GM04504 (cell line): ENCODE results near the gene RNF26.

Experiments used
- DNase-seq: peaks from one replicate; pipeline ENCODE4 v3.0.0-alpha.2; 2012; ENCODE audit warnings: low read depth

Gene RNF26

DNA sequence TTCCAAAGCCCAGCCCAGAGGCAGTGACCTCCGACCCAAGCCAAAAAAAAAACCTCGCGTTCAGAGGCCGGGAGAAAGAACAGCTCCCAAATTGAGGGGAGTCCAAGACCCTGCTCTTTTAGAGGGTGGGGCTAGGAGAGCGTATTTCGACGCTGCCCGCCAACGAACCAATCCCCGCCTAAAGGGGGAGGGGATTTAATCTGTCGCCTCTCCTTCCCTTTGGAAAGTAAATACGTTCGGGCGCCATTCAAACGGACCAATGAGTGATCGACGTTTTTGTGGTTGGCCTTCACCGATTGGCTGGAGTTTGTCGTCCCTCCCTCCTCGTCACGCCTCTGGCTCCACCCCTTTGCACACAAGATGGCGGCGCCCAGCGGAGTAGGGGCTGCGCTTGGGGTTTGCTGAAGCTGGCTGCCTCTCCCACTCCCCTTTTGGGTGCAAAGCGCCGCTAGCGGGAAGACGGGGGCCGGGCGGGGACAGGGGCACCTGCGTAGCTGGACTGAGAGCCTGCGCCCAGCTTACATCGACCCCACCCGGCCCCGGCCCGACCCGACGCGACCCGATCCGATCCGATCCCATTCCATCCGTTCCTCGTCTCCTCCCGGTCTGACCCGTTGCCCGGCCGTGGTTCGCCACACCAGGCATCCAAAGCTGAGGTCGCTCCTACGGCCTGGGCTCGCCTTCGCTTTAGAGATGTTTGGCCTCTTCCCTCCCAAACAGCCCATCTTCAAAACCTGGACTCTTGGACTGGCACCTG lies at the start of gene RNF26:
TSS of gene RNF26 (plus strand) at position 354 of the 757 bp plus-strand sequence. CDS start 596 bp downstream, outside the sequence.
- DNase-seq, result peak; percentile 96

DNA sequence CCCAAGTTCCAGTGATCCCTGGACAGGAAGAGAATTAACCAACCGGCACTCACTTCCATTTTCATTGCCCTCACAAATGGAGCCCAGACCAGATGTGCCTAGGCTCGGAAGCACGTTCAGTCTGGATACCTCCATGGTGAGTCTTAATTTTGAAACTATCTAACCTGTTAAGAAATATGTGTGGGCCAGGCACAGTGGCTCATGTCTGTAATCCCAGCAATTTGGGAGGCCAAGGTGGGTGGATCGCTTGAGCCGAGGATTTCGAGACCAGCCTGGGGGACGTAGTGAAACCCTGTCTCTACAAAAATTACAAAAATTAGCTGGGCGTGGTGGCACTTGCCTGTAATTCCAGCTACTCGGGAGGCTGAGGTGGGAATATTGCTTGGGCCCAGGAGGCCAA lies 48.9 kb upstream of the RNF26 start:
- DNase-seq, result no peak

DNA sequence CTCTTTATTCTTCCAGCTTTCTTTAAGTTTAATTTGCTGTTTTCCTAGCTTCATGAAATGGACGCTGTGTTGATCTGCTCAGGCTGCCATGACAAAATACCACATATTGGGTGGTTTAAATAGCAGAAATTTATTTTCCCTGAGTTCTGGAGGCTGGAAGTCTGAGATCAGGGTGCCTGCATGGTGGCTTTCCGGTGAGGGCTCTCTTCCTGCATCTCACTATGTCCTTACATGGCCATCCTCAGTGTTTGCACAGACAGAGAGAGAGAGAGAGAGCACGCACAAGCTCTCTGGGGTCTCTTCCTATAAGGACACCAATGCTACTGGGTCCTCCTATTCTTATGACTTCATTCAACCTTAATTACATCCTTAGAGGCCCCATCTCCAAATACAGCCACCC lies 46.1 kb upstream of the RNF26 start:
- no peak for DNase-seq

DNA sequence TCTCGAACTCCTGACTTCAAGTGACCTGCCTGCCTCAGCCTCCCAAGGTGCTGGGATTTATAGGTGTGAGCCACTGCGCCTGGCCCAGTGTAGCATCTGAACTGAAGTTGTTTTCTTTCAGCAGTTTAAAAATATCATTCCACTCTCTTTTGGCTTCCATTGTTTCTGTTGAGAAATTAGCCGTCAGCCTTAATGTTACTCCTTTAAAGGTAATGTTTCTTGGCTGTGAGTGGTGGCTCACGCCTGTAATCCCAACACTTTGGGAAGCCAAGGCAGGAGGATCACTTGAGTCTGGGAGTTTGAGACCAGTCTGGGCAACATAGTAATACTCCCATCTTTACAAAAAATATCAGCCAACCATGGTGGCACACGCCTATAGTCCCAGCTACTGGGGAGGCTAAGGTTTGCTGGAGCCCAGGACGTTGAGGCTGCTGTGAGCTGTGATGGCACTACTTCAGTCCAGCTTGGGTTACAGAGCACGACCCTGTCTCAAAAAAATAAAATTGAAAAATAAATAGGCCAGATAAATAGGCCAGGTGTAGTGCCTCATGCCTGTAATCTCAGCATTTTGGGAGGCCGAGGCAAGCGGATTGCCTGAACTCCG lies 43.3 kb upstream of the RNF26 start:
- DNase-seq, result no peak

DNA sequence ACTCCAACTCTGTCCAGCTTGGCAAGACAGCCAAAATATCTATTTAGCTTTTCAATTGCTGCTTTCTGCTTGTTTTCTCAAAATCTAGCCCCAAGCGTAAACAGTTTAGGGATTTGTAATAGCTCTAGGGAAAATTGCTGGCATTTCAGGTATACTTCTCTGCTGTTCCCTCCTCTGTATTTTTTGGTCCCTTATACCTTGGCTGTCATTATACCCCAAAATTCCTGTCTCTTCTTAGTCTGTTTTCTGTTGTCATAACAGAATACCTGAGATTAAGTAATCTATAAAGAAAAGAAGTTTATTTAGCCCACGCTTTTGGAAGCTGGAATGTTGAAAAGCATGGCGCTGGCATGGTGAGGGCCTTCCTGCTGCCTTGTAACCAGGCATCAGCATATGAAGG lies 40.9 kb upstream of the RNF26 start:
- DNase-seq, result no peak

DNA sequence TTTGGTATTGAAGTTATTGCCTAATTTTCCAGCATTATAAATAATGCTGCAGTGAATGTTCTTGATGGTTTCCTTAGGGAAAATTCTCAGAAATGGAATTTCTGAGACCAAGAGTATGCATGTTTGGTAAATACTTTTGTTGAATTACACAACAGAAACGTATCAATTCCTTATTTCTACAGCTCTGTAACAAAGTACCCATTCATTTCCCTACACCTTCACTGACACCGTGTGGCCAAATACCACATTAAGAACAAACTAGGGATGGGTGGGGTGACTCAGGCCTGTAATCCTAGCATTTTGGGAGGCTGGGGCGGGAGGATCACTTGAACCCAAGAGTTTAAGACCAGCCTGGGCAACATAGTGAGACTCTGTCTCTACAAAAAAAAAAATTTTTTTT lies 39.1 kb upstream of the RNF26 start:
- no peak for DNase-seq

DNA sequence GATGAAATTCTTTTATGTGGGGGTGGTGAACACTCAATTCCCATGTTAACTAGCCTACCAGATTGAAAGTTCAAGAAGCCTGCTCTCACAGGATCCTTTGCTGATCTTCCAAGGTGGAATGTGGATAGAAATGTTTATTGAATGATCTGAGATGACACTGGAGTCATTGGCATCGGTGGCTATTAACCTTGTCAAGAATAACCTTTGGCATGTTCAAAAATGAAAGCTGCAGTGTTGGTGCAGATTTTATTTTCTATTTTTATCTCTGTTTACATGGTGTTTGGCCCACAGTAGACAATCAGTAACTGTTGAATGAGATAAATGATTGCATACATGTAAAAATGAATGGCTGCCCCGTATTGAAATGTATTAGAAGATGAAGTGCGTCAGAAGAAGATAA lies 36.4 kb upstream of the RNF26 start:
- no peak for DNase-seq

DNA sequence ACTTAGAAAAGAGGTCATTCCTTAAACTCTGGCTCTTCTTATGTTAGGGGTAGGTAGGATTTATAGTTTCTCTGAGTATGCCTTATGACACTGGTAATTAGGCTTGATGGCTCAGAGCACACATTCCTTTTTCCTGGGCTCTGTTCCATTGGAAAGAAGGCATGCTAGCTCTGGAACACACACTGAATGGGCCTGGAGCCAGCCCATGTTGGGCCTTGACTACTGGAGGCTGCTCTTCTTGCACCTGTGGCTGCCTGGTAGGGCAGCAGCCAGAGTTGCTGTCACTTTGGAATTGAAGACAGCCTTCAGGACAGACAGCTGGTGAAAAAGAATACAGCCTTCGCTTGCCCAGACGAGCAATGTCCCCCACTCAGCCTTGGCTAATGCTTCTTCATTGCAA lies 35.6 kb upstream of the RNF26 start:
- DNase-seq, result no peak

DNA sequence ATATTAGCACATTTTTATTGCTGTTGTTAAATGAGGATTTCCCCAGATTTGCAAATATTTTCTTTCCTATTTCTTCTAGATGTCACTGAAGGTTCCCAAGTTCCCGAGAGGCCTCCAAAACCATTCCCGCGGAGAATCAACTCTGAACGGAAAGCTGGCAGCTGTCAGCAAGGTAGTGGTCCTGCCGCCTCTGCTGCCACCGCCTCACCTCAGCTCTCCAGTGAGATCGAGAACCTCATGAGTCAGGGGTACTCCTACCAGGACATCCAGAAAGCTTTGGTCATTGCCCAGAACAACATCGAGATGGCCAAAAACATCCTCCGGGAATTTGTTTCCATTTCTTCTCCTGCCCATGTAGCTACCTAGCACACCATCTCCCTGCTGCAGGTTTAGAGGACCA lies 34.9 kb upstream of the RNF26 start:
- DNase-seq, result no peak

DNA sequence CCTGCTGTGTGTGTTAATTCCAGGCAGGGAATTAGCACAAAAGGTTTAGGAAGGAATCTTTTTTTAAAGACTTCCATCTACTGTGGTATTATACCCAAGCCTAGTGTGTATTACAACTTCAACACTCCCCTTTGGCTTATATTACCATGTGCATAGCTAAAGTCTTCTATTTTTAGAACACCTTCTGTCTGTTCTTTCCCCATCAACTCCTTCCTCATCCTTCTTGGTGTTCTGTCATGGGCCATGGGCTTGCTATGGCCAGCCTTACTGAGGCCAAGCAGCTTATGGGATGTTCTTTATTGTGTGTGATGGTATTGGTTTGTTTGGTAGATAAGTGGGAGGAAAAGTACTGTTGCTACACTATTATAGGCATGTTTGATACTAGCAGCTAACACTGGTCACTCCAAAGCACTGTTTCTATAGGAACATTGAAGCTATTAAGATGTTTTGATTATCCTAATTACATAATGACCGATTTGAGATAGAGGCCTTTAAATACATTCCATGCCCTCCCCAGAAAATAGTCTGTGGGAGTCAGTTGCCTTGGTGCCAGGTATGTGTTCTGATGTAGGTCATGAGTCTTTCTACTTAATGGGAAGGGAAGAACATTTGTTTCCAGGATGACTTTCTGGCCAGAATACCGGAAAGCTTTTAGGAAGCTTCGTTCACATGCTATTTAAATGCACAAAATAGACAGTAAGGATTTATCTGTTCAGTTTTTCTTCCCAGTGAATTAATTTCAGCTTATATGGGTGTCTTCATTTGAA lies 33.9 kb upstream of the RNF26 start:
- no peak for DNase-seq

DNA sequence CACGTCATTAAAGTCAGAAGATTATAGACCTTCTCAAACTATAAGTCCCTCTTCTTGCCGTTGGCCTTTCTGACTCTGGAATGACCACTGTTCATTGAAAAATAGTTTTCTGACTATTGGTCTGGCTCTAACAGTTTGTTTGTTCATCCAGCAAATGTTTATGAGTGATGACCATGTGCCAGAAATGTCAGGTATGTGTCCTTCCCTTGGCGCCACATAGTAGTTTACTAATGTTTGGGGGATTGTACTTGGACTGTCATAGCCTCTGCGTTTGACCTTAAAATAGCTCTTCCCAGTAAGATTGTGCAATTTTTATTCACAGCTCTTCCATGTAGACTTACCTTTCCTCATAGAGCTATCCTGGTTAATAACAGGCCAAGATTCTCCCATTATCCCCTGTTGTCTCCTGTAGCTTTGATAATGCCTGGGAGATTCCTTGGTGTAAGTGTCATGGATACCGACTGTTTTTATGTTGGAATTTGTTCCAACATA lies 31.1 kb upstream of the RNF26 start:
- DNase-seq, result no peak

DNA sequence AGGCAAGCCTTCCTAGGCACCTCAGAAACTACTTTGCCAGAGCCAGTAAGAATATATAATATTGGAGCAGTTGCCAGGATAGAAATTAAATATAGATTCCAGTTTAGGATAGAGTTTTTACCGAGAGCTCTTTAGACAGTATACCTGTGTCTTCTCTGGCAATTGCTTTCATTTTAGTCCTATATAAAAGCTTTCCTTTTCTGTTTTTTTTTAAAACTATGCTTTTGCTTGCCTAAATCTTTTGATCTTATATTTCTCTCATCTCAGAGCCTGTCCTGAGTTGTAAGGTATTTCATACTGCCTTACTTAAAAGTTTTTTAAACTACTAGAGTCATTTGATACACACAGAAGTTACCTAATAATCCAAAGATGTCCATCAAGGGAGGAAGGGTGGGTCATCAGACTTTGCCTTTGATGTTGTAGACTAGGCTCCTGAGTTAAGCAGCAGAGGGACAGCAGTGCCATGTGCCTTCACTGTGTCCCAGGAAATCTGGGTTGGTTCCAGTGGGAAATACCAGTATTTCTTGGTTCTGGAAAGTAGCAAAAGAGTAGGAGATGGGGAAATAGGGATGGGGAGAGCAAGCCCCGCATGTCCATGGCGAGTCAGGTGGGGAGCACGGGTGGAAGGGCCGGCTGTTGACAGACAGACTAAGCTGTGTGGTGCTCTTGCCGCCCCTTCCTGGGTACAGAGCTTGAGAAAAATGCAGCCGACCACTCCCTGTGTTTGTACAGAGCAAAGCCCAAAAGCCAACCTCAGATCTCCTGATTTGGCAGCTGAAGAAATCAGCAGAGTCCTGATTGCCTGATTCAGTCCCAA lies 28.6 kb upstream of the RNF26 start:
- DNase-seq, result no peak

DNA sequence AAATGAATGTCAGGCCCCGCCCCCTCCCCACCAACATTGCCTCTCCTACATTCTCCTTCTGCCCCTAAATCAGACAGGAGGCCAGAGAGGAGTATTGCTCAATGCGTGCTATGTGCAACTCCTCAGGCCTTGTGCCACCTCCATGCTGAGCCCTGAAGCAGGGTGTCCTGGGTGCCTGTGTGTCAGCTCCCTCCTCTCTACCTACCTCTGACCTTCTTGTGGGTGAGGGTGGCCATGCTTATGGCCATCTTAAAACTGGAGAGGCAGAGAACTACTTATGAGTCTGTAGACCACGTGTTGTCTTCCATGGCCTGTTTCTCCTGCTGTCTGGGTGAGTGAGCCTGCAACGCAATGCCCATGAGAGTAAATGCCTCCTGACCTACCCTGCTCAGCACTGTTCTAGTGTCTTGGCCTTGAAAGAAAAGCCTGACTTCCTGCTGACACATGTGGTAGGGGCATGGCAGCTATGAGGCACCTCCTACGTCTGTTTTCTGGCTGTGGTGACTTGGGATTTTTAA lies 27.9 kb upstream of the RNF26 start:
- no peak for DNase-seq

DNA sequence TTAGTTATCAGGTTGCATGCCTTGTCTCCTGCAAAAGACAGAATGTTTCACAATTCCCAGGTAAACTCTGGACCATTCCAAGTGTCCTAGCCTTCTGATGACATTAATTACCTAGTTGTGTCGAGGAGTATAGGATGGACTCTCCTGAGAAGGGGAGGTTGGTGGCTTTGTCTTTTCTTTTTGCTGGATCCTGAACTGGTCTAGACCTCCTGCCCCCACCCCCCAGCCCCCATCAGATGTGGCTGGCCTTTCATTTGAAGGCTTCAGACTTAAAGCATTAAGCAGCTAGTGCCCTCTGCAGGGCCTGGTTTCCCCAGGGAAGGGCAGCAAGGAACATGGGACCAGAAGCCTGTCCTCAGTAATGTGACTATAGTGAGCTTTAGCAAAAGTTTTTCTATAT lies 27.1 kb upstream of the RNF26 start:
- DNase-seq, result no peak

DNA sequence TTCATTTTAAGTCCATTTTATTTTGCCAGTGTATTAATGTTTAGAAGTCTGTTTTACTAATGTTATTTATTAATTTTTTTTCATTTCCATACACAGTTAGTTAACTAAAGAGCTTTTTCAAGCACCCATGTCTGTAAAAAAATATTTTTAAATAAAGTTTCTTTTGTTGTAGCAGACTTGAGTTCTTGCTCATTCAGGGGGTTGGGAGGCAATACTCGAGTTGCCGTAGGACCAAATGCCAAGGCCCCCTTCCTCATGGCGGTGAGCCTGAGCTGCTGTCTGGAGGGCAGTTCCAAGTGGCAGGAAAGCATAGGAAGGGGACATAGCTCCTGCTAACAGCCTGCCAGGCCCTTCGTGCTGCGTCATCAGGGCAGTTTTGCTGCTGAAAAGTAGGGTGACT lies 26.4 kb upstream of the RNF26 start:
- DNase-seq, result no peak

DNA sequence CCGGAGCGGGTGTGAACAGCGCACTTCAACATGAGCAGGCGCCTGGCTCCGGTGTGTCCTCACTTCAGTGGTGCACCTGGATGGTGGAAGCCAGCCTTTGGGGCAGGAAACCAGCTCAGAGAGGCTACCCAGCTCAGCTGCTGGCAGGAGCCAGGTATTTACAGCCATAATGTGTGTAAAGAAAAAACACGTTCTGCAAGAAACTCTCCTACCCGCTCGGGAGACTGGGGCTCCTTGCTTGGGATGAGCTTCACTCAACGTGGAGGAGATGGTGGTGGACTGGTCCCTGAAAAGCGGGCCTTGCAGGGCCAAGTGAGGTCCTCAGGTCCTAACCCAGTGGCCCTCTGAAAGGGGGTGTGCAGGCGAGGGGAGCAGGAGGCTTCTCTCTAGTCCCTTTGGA lies 24.9 kb upstream of the RNF26 start:
- no peak for DNase-seq

DNA sequence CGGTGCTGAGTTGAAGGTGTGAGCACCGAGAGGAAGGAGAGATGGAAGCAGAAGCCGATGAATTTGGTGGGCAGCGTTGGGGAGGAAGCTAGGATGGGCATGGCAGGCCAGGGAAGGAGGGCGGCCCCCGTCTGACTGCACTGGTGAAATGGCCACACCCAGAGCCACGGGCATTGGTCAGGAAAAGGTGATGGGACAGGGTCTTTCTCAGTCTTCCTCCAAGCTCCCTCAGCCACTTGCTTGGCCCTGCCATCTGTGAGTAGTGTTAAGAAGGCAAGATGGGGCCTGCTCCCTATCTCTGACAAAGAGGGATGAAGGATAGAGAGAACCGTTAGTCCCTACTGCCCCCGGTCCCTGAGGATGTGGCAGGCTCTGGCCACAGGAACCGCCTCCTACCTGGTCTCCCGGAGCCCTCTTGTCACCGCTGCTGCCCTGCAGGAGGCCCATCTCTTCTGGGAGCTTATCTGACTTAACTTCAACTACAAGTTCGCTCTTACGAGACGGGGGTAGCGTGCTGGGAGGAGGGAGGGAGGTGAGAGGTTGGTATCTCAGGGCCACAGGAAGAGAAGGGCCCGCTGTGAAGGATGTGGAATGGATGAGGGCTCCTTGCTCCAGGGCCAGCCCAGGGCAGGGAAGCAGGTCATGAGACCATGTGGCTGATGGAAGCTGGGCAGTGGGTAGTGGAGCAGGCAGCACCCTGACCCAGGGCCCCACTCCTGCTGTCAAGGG lies 24.2 kb upstream of the RNF26 start:
- DNase-seq, result no peak

DNA sequence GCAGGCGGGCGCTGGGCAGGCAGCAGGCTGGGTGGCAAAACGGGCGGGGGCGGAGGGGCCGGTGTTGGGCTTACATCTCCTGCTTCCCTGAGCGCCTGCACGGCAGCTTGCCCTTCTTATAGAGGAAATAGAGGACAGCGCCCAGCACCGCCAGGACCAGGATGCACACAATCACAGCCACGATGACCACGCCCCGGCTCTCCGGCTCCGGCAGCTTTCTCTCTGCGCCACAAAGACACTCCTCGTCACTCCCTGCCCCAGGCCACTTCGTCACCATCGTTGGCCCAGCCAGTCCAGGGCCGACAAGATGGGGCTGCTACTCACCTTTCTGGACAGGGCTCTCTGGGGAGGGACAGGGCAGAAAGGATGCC lies 23.7 kb upstream of the RNF26 start:
- no peak for DNase-seq

DNA sequence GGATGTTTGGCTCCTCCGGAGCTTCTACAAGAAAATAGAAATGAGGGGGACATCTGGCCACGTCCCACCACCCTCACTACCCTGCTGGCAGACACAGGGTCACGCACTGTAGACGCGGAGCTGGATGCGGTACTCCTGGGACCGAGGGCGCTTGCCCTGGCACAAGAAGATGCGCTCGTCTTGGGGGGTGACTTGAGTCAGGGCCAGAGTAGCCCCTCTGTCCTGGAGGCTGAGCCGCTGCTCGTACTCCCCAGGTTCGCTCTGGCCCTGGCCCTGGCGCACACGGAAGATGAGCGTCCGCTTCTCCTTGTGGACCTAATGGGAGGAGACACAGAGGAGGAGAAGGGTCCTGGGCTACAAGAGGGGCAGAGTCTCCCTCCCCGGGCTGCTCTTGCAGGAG lies 19.6 kb upstream of the RNF26 start:
- no peak for DNase-seq

DNA sequence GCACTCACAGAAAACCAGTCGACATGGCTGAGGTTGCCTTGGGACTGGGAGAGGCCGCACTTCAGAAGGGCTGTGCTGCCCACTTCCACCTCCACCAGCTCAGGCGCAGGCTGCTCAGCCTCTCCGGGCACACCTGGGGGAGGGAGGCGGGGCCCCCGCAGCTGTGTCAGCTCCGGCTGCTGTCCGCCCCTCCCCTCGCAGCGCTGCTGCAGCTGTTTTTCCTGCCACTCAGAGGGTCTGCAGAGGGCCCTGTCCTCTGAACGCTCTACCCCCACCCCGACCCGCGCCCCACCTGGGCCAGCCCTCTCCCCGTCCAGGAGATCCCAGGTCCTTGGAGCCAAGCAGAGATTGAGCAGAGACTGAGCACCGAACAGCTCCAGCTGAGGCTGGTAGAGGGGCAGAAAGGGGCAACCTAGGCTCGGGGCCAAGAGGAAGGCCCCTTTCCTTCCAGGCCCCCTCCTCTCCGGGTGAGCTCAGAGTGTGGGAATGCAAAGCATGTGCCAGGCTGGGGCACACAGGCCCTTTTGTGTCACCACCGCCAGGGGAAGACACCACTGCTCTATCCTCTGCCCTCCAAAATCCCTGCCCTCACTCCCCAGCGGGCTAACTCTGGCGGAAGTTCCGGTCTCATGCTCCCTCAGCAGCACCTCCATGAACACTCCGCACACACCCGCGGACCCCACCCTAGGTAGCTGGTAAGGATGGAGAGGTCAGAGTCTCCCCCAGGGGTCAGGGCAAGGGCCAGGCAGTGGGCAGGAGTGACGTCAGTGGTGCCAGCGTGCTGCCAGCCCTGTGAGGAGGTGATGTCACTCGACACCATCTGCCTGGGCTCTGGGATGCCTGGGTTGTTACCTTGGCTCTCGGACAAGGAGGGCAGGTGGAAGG lies 19.0 kb upstream of the RNF26 start:
- no peak for DNase-seq
